Putamen (tissue), 1 donor: ENCODE measurements around the gene NEXMIF.
"Not testable (repeated sequence)": the region's sequence is repeated elsewhere in the genome, so short reads cannot be mapped to it uniquely, and the experiment has no call there.

Source experiments
- DNase-seq: peaks from one replicate; pipeline ENCODE4 v3.0.0-alpha.2; 2016; ENCODE audit warnings: low spot score

NEXMIF gene

GRCh38 chrX:74797338-74797887 is 127.8 kb downstream of the NEXMIF start:
- no peak for DNase-seq

DNA sequence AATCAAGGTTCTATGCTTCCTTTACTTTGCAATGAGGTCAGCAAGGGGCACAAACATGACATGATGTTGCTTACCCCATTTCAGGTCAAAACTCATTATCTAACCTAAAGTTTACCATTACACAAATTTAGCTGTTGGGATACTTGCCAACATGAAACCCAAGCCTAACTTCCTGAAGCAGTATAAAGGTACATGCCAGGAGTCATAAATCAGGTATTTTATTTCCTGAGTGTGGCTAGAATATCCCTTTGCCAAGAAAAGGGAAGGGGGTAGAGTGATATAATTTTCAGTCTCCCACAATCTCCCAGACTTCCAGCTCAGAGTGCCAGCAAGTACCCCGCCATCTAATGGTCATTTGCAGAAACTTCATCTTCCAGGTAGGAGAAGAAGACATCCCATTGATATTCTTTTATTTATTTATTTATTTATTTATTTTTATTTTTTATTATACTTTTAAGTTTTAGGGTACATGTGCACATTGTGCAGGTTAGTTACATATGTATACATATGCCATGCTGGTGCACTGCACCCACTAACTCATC is 136.6 kb downstream of the NEXMIF start:
- no peak for DNase-seq

DNA sequence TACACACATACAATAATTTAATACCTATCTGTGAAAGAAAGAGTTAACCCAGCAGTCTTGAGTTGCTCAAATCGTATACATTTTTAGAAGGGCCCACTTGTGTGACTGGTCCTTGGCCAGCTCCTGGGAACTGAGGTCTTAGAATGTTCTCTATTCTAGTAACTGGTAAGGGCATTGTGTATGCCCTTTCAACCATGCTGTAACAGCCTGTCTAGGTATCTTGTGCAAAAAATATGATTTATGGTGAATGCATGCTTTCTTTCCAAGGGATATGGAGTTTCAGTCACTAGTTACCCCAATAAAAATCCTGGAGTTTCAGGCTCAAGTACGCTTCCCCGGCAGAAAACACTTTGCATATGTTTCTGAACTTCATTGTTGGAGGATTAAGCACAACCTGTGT is 140.6 kb downstream of the NEXMIF start:
- no peak for DNase-seq

- DNase-seq = no peak
Measured at GRCh38 chrX:74781507-74782034, 143.7 kb downstream of the NEXMIF start.

- no peak for DNase-seq
Measured at GRCh38 chrX:74779175-74779574, 146.1 kb downstream of the NEXMIF start.

- DNase-seq = peak; percentile 10
Measured at GRCh38 chrX:74774988-74775387, 150.3 kb downstream of the NEXMIF start.

DNA sequence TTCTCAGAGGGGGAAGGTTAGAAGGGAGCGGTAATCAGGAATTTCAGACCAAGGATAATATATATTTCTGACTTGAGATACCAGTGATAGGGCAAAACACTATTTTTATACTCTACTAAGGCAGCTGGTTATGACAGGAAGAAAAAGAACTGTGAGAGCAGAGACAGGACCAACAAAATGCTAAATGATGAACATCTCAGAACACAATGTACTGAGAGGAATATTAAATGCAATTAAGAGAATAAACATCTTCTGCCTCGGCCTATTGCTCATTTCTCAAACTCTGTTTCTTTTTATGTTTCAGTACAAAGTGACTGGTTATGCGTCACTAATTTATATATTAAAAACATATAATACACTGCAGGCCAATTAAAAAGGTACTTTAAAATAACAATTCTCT is 188.8 kb downstream of the NEXMIF start:
- DNase-seq = no peak

- DNase-seq = no peak
Measured at GRCh38 chrX:74705269-74705668, 220.0 kb downstream of the NEXMIF start.

- not testable (repeated sequence) for DNase-seq
Measured at GRCh38 chrX:74701343-74701742, 223.9 kb downstream of the NEXMIF start.

- DNase-seq = no peak
Measured at GRCh38 chrX:74684466-74684865, 240.8 kb downstream of the NEXMIF start.
